ENCODE measurements around the gene TM4SF20. TPM values are rescaled to one million over a fixed set of nuclear protein-coding genes. Genes with fewer than 3 reads are reported as not detected.
A peak's percentile ranks its signal among the peaks of the same experiment; 100 is the strongest.

Gene TM4SF20, protein sequence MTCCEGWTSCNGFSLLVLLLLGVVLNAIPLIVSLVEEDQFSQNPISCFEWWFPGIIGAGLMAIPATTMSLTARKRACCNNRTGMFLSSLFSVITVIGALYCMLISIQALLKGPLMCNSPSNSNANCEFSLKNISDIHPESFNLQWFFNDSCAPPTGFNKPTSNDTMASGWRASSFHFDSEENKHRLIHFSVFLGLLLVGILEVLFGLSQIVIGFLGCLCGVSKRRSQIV
- polyA plus RNA-seq: 100 to 1,000 TPM; 175 to 336 (median 206) TPM
- long read RNA-seq, donor 1: 0 reads
- long read RNA-seq, donor 2, transcript TM4SF20-201 (4 exons, 2,296 nt): major isoform, 150 of 163 reads
- long read RNA-seq, donor 2, partial matches to known transcripts: 13 of 163 reads
- long read RNA-seq, donor 2, other reads (novel, unspliced or antisense): 0 of 163 reads
- long read RNA-seq, donor 3, transcript TM4SF20-201 (4 exons, 2,296 nt): major isoform, 45 of 58 reads
- long read RNA-seq, donor 3, partial matches to known transcripts: 13 of 58 reads
- long read RNA-seq, donor 3, other reads (novel, unspliced or antisense): 0 of 58 reads
- long read RNA-seq, donor 4: 0 reads
- long read RNA-seq, donor 5, transcript TM4SF20-201 (4 exons, 2,296 nt): major isoform, 5 of 5 reads
- long read RNA-seq, donor 5, partial matches to known transcripts: 0 of 5 reads
- long read RNA-seq, donor 5, other reads (novel, unspliced or antisense): 0 of 5 reads
- long read RNA-seq, donor 6, partial matches to known transcripts: 0 of 3 reads
- long read RNA-seq, donor 6, other reads (novel, unspliced or antisense): 0 of 3 reads
- long read RNA-seq, donor 7: 0 reads
- long read RNA-seq, donor 8: 0 reads
- long read RNA-seq, donor 9, transcript TM4SF20-201 (4 exons, 2,296 nt): major isoform, 15 of 15 reads
- long read RNA-seq, donor 9, partial matches to known transcripts: 0 of 15 reads
- long read RNA-seq, donor 9, other reads (novel, unspliced or antisense): 0 of 15 reads
- long read RNA-seq, donor 10, transcript TM4SF20-201 (4 exons, 2,296 nt): major isoform, 14 of 14 reads
- long read RNA-seq, donor 10, partial matches to known transcripts: 0 of 14 reads
- long read RNA-seq, donor 10, other reads (novel, unspliced or antisense): 0 of 14 reads

DNA sequence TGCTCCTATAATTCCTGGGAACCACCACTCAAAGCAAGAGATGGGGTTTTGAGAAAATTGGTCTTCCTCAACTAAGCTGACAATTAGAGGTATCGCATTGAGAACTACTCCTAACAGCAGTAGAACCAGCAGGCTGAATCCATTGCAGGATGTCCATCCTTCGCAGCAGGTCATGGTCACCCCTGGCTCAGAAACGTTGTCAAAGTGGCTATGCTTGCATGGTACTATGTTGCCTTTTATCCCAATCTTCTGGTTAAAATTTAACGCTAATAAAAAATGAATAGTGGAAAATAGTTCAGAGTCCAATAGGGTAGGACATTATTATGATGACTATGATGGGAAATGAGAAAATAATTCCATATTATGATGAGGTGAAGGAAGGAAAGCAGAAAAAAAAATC is at the start of gene TM4SF20:
Gene TM4SF20, minus strand, starts transcription at position 212 of the 400 bp plus-strand sequence. Its CDS starts 38 bp downstream, at position 174.
- DNase-seq: peak; percentile 61 to 81
- Histone ChIP-seq H3K36me3 (ENCODE audit: control insufficient read depth in 3 of 3, insufficient read depth in 2 of 3, low read depth in 1 of 3, low read length in 3 of 3) (no peaks in the 10 kb centered on the region), H3K9me3 (ENCODE audit: control insufficient read depth in 2 of 2, insufficient read depth in 1 of 2, low read depth in 1 of 2, low read length in 1 of 2) (no peaks in the 10 kb centered on the region), H3K27me3 (ENCODE audit: control insufficient read depth in 3 of 3, insufficient read depth in 3 of 3, low read length in 3 of 3) (no peaks in the 10 kb centered on the region), H3K27ac (ENCODE audit: low read depth in 1 of 3, low read length in 2 of 3) (peak within 1 kb of the TSS; percentile 16 to 84 (median 81)), H3K4me1 (ENCODE audit: control insufficient read depth in 3 of 3, insufficient read depth in 2 of 3, low read depth in 1 of 3, low read length in 2 of 3) (peaks cover 2 to 8% (median 3%) of the 10 kb centered on the region in 3 donors), H3K4me3 (ENCODE audit: low read depth in 1 of 3, low read length in 3 of 3) (peak within 1 kb of the TSS in 2 of 3 donors; percentile 57 to 63)
- 21 to 60% (median 39%) methylated on average over 4 of the region's 4 CpGs for WGBS, 3 donors
- peak; percentile 97 for FAIRE-seq

DNA sequence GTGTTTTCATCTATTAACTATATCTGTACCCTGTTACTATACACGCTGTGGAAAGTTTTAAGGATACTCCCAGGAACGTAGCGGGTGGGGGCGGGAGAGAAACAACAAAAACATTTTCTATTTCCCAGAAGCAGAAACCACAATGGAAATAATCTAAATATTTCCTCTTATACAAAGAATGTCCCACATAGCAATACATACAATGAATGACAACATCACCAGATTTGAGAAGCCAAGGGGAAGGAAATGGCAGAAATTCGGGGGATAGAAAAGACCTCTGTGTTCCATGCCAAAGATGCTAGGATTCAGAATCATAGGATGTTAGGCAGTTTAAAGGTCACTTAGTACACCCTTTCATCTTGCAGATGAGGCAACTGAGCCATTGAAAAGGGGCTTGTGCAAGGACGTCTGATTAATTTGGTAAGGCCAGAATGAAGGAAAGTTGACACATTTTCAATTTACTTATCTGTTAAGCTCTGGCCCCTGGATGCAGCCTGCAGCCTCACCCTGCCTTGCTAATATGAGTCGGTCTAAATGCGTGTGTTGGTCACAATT is 49.7 kb upstream of the TM4SF20 start:
- no peak for FAIRE-seq
- 79 to 90% (median 89%) methylated on average over 8 of the region's 8 CpGs for WGBS, 3 donors
- H3K4me1 ChIP-seq (ENCODE audit: control insufficient read depth in 3 of 3, insufficient read depth in 2 of 3, low read depth in 1 of 3, low read length in 2 of 3): peaks cover 0 to 17% (median 0%) of the 10 kb centered on the region in 3 donors
- H3K4me3 ChIP-seq (ENCODE audit: low read depth in 1 of 3, low read length in 3 of 3): no peak overlapping the region
- no peaks in the 10 kb centered on the region for H3K36me3 ChIP-seq (ENCODE audit: control insufficient read depth in 3 of 3, insufficient read depth in 2 of 3, low read depth in 1 of 3, low read length in 3 of 3)
- H3K9me3 ChIP-seq (ENCODE audit: control insufficient read depth in 2 of 2, insufficient read depth in 1 of 2, low read depth in 1 of 2, low read length in 1 of 2): peaks cover 0 to 20% of the 10 kb centered on the region in 2 donors
- no peak for DNase-seq
- H3K27me3 ChIP-seq (ENCODE audit: control insufficient read depth in 3 of 3, insufficient read depth in 3 of 3, low read length in 3 of 3): peaks cover 0 to 2% (median 0%) of the 10 kb centered on the region in 3 donors
- H3K27ac ChIP-seq (ENCODE audit: low read depth in 1 of 3, low read length in 2 of 3): no peak overlapping the region

DNA sequence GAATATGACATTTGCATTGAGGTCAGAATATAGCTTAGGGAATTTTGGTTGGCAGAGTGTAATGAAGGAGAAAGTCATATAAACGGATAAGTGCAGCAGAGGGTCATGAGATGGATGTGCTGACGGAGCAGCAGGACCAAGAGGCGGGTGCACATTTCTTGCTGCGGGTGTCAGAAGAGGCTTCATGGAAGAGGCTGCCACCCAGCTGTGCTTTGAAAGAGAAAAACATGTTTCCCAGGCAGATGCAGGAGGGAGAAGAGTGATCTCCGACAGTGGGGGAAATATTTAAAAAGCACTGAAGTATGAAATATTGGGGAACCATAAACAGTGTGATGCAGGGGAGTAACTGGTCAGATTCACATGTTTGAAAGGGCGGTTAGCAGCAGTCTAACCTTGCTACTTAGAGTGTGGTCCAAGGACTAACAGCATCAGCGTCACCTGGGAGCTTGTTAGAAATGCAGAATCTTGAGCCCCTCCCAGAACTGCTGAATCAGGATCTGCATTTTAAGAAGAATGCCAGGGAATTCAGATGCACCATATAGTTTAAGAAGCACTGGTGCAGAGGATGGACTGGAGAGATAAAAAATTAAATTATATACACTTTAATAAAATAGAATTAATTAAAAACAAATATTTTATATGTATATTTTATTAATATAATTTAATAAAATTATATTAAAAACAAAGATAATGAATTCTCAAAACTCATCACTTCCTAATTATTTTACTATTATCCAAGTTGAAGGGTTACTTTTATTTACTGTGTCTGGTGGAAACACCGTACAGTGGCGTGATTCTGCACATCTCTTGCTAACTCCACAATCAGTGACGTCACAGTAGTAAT is 44.8 kb upstream of the TM4SF20 start:
- Histone ChIP-seq H3K27me3 (ENCODE audit: control insufficient read depth in 3 of 3, insufficient read depth in 3 of 3, low read length in 3 of 3) (no peaks in the 10 kb centered on the region), H3K4me3 (ENCODE audit: low read depth in 1 of 3, low read length in 3 of 3) (no peak overlapping the region), H3K4me1 (ENCODE audit: control insufficient read depth in 3 of 3, insufficient read depth in 2 of 3, low read depth in 1 of 3, low read length in 2 of 3) (peaks cover 0 to 8% (median 0%) of the 10 kb centered on the region in 3 donors), H3K27ac (ENCODE audit: low read depth in 1 of 3, low read length in 2 of 3) (no peak overlapping the region), H3K9me3 (ENCODE audit: control insufficient read depth in 2 of 2, insufficient read depth in 1 of 2, low read depth in 1 of 2, low read length in 1 of 2) (no peaks in the 10 kb centered on the region), H3K36me3 (ENCODE audit: control insufficient read depth in 3 of 3, insufficient read depth in 2 of 3, low read depth in 1 of 3, low read length in 3 of 3) (no peaks in the 10 kb centered on the region)
- no peak for FAIRE-seq
- WGBS, 3 donors: 79 to 93% (median 89%) methylated on average over 10 of the region's 10 CpGs
- DNase-seq: no peak

DNA sequence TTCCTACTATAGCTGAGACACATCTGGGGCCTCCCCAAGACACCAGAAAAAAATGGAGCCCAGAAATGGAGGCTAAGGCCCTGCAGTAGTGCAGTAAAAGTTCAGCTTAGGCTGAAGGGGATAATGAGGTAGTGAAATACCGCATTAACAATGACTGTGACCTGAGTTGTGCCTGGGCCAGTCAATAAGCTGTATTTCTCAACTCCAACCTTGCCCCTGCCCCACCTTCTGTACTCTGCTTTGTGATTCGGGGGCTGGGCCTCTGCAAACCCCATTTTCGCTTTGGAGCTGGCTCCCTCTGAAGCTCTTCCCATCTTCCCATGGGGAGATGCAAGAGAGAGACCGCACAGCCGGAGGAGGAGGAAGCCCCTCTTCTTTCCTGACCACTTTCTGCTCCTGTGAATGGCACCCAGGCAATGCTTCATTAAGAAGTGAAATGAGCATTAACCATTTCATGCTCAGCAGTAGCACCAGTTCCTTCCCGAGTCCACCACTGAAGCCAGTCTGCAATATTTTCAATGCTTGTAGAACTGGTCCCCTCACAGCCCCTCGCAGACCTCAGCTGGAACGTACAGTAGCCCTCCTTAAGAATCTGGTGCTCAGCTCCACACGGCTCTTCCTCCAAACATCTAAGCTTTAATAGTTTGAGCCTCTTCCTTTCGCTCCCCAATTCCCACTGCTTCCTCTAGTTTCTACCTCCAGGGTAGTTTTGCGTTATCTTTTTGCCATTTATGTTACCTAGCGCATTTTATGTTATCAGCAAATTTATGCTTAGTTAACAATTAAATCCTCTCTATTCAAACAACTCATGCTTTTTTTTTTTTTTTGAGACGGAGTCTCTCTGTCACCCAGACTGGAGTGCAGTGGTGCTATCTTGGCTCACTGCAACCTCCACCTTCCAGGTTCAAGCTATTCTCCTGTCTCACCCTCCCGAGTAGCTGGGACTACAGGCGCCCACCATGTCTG is 41.3 kb upstream of the TM4SF20 start:
- Histone ChIP-seq H3K27ac (ENCODE audit: low read depth in 1 of 3, low read length in 2 of 3) (peak overlapping the region in 1 of 3 donors; percentile 73), H3K4me1 (ENCODE audit: control insufficient read depth in 3 of 3, insufficient read depth in 2 of 3, low read depth in 1 of 3, low read length in 2 of 3) (peaks cover 0 to 13% (median 4%) of the 10 kb centered on the region in 3 donors), H3K4me3 (ENCODE audit: low read depth in 1 of 3, low read length in 3 of 3) (no peak overlapping the region), H3K27me3 (ENCODE audit: control insufficient read depth in 3 of 3, insufficient read depth in 3 of 3, low read length in 3 of 3) (no peaks in the 10 kb centered on the region), H3K9me3 (ENCODE audit: control insufficient read depth in 2 of 2, insufficient read depth in 1 of 2, low read depth in 1 of 2, low read length in 1 of 2) (no peaks in the 10 kb centered on the region), H3K36me3 (ENCODE audit: control insufficient read depth in 3 of 3, insufficient read depth in 2 of 3, low read depth in 1 of 3, low read length in 3 of 3) (no peaks in the 10 kb centered on the region)
- FAIRE-seq (no peak), DNase-seq (peak; percentile 29 to 78)
- WGBS, 3 donors: 57 to 74% (median 69%) methylated on average over 15 of the region's 15 CpGs

DNA sequence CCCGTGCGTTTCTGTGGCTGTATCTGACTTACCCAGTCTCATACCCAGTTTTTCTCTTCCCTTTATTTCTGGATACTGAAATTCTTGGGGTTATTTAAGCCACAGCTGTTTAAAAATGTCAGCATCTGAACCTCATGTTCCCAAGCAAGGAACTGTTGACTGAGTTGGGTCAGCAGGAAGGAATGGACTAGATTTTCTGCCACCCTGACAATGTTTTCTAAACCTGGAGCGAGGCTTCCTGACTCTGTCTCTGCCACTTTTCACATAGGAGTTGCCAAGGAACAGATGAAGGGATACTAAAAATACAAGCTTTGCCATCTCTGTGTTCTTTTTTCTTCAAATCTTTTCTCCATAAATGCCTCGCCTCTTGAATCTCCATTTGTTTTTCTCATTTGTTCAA is 37.6 kb upstream of the TM4SF20 start:
- no peak for DNase-seq
- Histone ChIP-seq H3K9me3 (ENCODE audit: control insufficient read depth in 2 of 2, insufficient read depth in 1 of 2, low read depth in 1 of 2, low read length in 1 of 2) (no peaks in the 10 kb centered on the region), H3K27me3 (ENCODE audit: control insufficient read depth in 3 of 3, insufficient read depth in 3 of 3, low read length in 3 of 3) (no peaks in the 10 kb centered on the region), H3K4me3 (ENCODE audit: low read depth in 1 of 3, low read length in 3 of 3) (no peak overlapping the region), H3K4me1 (ENCODE audit: control insufficient read depth in 3 of 3, insufficient read depth in 2 of 3, low read depth in 1 of 3, low read length in 2 of 3) (peaks cover 0 to 20% (median 4%) of the 10 kb centered on the region in 3 donors), H3K36me3 (ENCODE audit: control insufficient read depth in 3 of 3, insufficient read depth in 2 of 3, low read depth in 1 of 3, low read length in 3 of 3) (no peaks in the 10 kb centered on the region), H3K27ac (ENCODE audit: low read depth in 1 of 3, low read length in 2 of 3) (no peak overlapping the region)
- FAIRE-seq: no peak
- 78 to 89% (median 83%) methylated on average over 4 of the region's 4 CpGs for WGBS, 3 donors

GRCh38 chr2:227415538-227416424 is 36.7 kb upstream of the TM4SF20 start:
- Histone ChIP-seq H3K27ac (ENCODE audit: low read depth in 1 of 3, low read length in 2 of 3) (peak overlapping the region in 1 of 3 donors; percentile 53), H3K4me1 (ENCODE audit: control insufficient read depth in 3 of 3, insufficient read depth in 2 of 3, low read depth in 1 of 3, low read length in 2 of 3) (peaks cover 0 to 20% (median 4%) of the 10 kb centered on the region in 3 donors), H3K36me3 (ENCODE audit: control insufficient read depth in 3 of 3, insufficient read depth in 2 of 3, low read depth in 1 of 3, low read length in 3 of 3) (no peaks in the 10 kb centered on the region), H3K9me3 (ENCODE audit: control insufficient read depth in 2 of 2, insufficient read depth in 1 of 2, low read depth in 1 of 2, low read length in 1 of 2) (no peaks in the 10 kb centered on the region), H3K4me3 (ENCODE audit: low read depth in 1 of 3, low read length in 3 of 3) (no peak overlapping the region), H3K27me3 (ENCODE audit: control insufficient read depth in 3 of 3, insufficient read depth in 3 of 3, low read length in 3 of 3) (no peaks in the 10 kb centered on the region)
- FAIRE-seq (no peak), DNase-seq (peak in 1 of 2 donors; percentile 29)
- WGBS, 3 donors: 61 to 80% (median 78%) methylated on average over 10 of the region's 10 CpGs

Data from small intestine (tissue), 16 donors.